ENCODE results near the gene JAKMIP1.

DNA sequence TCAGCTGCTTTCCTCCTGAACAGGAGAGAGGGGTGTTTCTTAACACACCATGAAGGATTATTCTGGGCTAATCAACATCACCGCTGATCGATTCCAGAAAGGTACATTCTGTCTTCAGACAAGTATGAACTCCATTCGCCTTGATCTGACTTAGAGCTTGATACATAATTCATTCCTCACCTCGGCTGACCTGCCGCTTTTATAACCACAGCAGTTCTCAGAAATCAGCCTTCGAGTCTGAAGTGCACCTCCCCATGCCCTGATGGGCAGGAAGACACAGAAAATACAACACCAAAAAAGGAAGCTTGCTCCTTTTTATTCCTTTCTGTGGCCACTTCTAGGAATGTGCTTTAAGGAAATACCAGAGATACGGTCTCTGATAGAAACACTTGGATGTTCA lies 85.7 kb downstream of the JAKMIP1 start:
- TF ChIP-seq RAD21 (conservative IDR thresholded peaks at IDR 0.05) (no peak), CTCF (IDR thresholded peaks at IDR 0.05; ENCODE audit: poor library complexity, severe bottlenecking) (no peak), MXI1 (conservative IDR thresholded peaks at IDR 0.05; ENCODE audit: poor library complexity, severe bottlenecking) (no peak), SMC3 (conservative IDR thresholded peaks at IDR 0.05; ENCODE audit: poor library complexity) (no peak), POLR2AphosphoS5 (IDR thresholded peaks at IDR 0.05) (no peak)

Measured in neural cell (in vitro differentiated cells).